Measurements from ENCODE around the gene BTBD16.

BTBD16 gene

DNA sequence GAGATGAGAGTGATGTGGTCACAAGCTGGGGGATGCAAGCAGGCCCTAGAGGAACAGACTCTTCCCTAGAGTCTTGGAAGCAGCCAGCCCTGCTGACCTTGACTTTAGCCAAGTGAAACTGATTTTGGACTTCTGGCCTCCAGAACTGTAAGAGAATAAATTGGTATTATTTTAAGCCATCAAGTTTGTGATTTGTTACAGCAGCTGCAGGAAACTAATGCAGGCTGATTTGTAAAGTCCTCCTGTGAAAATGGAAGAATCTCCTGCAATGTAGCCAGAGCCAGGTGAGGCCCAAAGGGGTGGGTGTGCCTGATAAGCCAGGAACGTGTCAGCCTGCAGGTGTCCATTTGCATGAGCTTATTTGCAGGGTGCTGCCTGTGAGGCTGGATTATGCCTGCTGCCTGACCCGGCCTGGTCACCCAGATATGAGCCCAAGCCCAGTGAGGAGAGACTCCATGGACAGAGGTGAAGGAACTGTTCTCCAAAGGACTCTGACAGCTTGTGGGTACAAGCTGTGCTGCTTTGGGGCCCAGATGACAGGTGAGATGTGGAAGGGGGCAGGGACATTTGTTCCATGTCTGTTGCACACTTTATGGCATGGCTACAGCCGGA is 78.8 kb downstream of the BTBD16 start:
- CTCF ChIA-PET, result no interaction called here
- POLR2A ChIA-PET, result no interaction called here
- TF ChIP-seq L3MBTL2 (conservative IDR thresholded peaks at IDR 0.05) (no peak), SP1 (IDR thresholded peaks at IDR 0.05) (no peak), ZNF384 (IDR thresholded peaks at IDR 0.05) (no peak), SUZ12 (IDR thresholded peaks at IDR 0.05) (no peak), FOXK2 (IDR thresholded peaks at IDR 0.05) (no peak), ELF4 (IDR thresholded peaks at IDR 0.05) (no peak), FOXM1 (IDR thresholded peaks at IDR 0.05; ENCODE audit: borderline replicate concordance) (no peak), FOXA1 (IDR thresholded peaks at IDR 0.05) (no peak), TARDBP (IDR thresholded peaks at IDR 0.05) (no peak), HDGF (IDR thresholded peaks at IDR 0.05; ENCODE audit: borderline replicate concordance) (no peak), LEF1 (IDR thresholded peaks at IDR 0.05; ENCODE audit: borderline replicate concordance) (no peak), BHLHE40 (IDR thresholded peaks at IDR 0.05; ENCODE audit: borderline replicate concordance) (no peak), NFRKB (IDR thresholded peaks at IDR 0.05) (no peak), CTBP1 (IDR thresholded peaks at IDR 0.05; ENCODE audit: borderline replicate concordance) (no peak), ARNT (IDR thresholded peaks at IDR 0.05) (no peak)
- TF ChIP-seq, protein P1, sequence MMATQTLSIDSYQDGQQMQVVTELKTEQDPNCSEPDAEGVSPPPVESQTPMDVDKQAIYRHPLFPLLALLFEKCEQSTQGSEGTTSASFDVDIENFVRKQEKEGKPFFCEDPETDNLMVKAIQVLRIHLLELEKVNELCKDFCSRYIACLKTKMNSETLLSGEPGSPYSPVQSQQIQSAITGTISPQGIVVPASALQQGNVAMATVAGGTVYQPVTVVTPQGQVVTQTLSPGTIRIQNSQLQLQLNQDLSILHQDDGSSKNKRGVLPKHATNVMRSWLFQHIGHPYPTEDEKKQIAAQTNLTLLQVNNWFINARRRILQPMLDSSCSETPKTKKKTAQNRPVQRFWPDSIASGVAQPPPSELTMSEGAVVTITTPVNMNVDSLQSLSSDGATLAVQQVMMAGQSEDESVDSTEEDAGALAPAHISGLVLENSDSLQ (IDR thresholded peaks at IDR 0.05), result no peak
- DNase-seq (ENCODE audit: extremely low spot score), result no peak

DNA sequence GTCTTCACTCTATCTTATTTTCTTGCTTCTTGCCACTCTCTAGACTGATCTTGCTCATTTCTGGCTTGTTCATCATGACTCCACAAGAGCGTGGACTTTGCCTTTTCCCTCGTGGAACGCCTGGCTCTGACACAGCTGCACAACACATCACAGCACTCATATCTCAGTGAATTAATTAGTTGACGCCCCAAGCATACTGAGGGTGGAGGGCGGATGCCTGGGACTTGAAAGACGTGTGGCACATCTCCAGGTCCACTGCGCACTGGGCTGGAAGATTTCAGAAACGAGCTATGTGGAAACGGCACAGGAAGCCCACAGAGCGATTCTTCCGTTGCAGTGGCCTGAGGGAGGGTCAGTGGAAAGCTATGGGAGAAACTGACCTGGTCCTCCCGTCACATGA is 79.8 kb downstream of the BTBD16 start:
- no peak for TF ChIP-seq SUZ12 (IDR thresholded peaks at IDR 0.05)
- TF ChIP-seq LEF1 (IDR thresholded peaks at IDR 0.05; ENCODE audit: borderline replicate concordance), result no peak
- no peak for TF ChIP-seq L3MBTL2 (conservative IDR thresholded peaks at IDR 0.05)
- TF ChIP-seq, protein P1 (IDR thresholded peaks at IDR 0.05), result no peak
- no peak for TF ChIP-seq ZNF384 (IDR thresholded peaks at IDR 0.05)
- TF ChIP-seq TARDBP (IDR thresholded peaks at IDR 0.05), result no peak
- TF ChIP-seq ELF4 (IDR thresholded peaks at IDR 0.05), result no peak
- TF ChIP-seq CTBP1 (IDR thresholded peaks at IDR 0.05; ENCODE audit: borderline replicate concordance), result no peak
- ChIA-PET CTCF (no interaction called here), POLR2A (no interaction called here)
- DNase-seq (ENCODE audit: extremely low spot score), result no peak

DNA sequence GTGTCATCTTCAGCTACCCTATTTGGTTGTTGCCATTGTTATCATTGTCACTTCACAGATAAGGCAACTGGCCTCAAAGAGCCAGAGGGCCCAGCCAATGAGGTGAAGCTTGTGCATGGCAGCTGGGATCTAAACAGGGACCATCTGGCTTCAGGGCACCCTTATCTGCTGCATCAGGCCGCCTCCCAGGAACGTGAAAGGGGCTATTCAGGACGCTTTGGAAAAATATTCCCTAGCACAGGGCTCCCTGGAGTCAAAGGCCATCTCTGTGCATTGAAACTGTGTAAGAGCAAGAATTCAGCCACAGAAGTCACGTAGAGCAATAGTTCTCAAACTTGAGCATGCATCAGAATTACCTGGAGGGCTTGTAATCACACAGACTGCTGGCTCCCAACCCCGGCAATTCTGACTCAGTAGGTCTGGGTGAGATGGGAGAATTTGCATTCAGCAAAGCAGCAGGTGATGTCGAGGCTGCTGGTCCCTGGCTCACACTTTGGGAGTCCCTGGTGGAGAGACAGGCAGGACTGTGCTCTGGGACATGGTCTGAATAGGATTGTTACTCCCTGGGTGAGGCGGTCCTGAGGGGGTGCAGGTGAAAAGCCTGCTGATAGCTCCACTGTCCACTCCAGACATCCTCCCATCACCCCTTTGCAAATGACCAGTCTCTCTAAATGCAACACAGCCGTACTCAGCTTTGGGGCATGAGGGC is 81.9 kb downstream of the BTBD16 start:
- TF ChIP-seq SP1 (IDR thresholded peaks at IDR 0.05) (no peak), TARDBP (IDR thresholded peaks at IDR 0.05) (no peak), NFRKB (IDR thresholded peaks at IDR 0.05) (no peak), FOXK2 (IDR thresholded peaks at IDR 0.05) (no peak), L3MBTL2 (conservative IDR thresholded peaks at IDR 0.05) (no peak), ARNT (IDR thresholded peaks at IDR 0.05) (no peak), ZNF384 (IDR thresholded peaks at IDR 0.05) (no peak), FOXA1 (IDR thresholded peaks at IDR 0.05) (no peak), BHLHE40 (IDR thresholded peaks at IDR 0.05; ENCODE audit: borderline replicate concordance) (no peak), ELF4 (IDR thresholded peaks at IDR 0.05) (no peak), LEF1 (IDR thresholded peaks at IDR 0.05; ENCODE audit: borderline replicate concordance) (no peak), SUZ12 (IDR thresholded peaks at IDR 0.05) (no peak), HDGF (IDR thresholded peaks at IDR 0.05; ENCODE audit: borderline replicate concordance) (no peak), CTBP1 (IDR thresholded peaks at IDR 0.05; ENCODE audit: borderline replicate concordance) (no peak), FOXM1 (IDR thresholded peaks at IDR 0.05; ENCODE audit: borderline replicate concordance) (no peak)
- TF ChIP-seq, protein P1 (IDR thresholded peaks at IDR 0.05), result no peak
- ChIA-PET CTCF (interaction anchor here (0.6 to 0.8 kb wide), 3 partner anchors 10 to 212 kb away, joined by 3 read pairs; no protein-coding TSS in a partner anchor), POLR2A (no interaction called here)
- DNase-seq (ENCODE audit: extremely low spot score), result no peak

DNA sequence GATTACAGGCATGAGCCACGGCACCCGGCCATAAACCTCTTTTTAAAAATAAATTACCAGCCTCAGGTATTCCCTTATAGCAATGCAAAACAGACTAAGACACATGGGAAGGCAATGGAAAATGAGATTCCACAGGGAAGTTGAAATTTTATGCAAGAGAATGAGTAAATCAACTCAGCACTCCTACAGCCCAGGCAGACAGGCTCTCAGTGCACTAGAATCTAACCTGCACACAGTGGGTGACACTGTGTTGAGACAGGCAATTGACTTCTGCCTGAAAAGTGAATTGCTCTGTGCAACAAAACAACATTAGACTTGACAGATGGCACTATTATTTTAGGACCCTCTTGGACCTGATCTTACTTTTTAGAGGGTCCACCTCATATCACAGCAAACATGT is 83.3 kb downstream of the BTBD16 start:
- ChIA-PET CTCF (no interaction called here), POLR2A (no interaction called here)
- no peak for DNase-seq (ENCODE audit: extremely low spot score)
- TF ChIP-seq ARNT (IDR thresholded peaks at IDR 0.05), result no peak
- no peak for TF ChIP-seq ELF4 (IDR thresholded peaks at IDR 0.05)
- TF ChIP-seq BHLHE40 (IDR thresholded peaks at IDR 0.05; ENCODE audit: borderline replicate concordance), result no peak
- TF ChIP-seq NFRKB (IDR thresholded peaks at IDR 0.05), result no peak
- no peak for TF ChIP-seq ZNF384 (IDR thresholded peaks at IDR 0.05)
- TF ChIP-seq TARDBP (IDR thresholded peaks at IDR 0.05), result no peak
- TF ChIP-seq LEF1 (IDR thresholded peaks at IDR 0.05; ENCODE audit: borderline replicate concordance), result no peak
- no peak for TF ChIP-seq CTBP1 (IDR thresholded peaks at IDR 0.05; ENCODE audit: borderline replicate concordance)
- TF ChIP-seq HDGF (IDR thresholded peaks at IDR 0.05; ENCODE audit: borderline replicate concordance), result no peak
- TF ChIP-seq FOXA1 (IDR thresholded peaks at IDR 0.05), result no peak
- no peak for TF ChIP-seq FOXK2 (IDR thresholded peaks at IDR 0.05)
- no peak for TF ChIP-seq SUZ12 (IDR thresholded peaks at IDR 0.05)
- no peak for TF ChIP-seq SP1 (IDR thresholded peaks at IDR 0.05)
- no peak for TF ChIP-seq FOXM1 (IDR thresholded peaks at IDR 0.05; ENCODE audit: borderline replicate concordance)
- no peak for TF ChIP-seq L3MBTL2 (conservative IDR thresholded peaks at IDR 0.05)

DNA sequence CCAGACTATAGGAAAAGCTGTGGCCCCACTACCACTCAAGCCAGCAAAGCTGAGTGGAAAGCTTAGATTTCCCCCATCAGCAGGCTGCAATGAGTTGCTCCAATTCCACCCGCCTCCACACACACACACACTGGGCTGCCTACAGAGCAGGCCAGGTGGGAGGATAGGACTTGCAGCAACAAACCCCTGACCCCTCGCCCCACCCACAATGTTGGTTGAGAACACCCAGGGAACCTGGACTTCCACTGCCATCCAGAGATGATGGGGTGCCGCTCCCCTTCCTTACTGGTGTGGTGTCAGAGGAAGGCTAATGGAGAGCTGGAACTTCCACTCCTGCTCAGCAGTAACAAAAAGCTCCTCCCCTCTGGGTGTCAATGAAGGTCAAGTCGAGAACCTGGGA is 86.6 kb downstream of the BTBD16 start:
- DNase-seq (ENCODE audit: extremely low spot score), result no peak
- TF ChIP-seq FOXA1 (IDR thresholded peaks at IDR 0.05) (no peak), SUZ12 (IDR thresholded peaks at IDR 0.05) (no peak), NFRKB (IDR thresholded peaks at IDR 0.05) (no peak), BHLHE40 (IDR thresholded peaks at IDR 0.05; ENCODE audit: borderline replicate concordance) (no peak), FOXM1 (IDR thresholded peaks at IDR 0.05; ENCODE audit: borderline replicate concordance) (no peak), ELF4 (IDR thresholded peaks at IDR 0.05) (no peak), LEF1 (IDR thresholded peaks at IDR 0.05; ENCODE audit: borderline replicate concordance) (no peak)
- TF ChIP-seq, protein P1 (IDR thresholded peaks at IDR 0.05), result no peak
- CTCF ChIA-PET, result interaction anchor here (0.9 kb wide), 1 partner anchor 49 kb away, joined by 4 read pairs; no protein-coding TSS in a partner anchor
- POLR2A ChIA-PET, result no interaction called here

Data from HEK293T (cell line).